T-cell (primary cell): ENCODE measurements around the gene MORC3. TPM values are rescaled to one million over a fixed set of nuclear protein-coding genes. Genes with fewer than 3 reads are reported as not detected.
"Not testable (repeated sequence)": the region's sequence is repeated elsewhere in the genome, so short reads cannot be mapped to it uniquely, and the experiment has no call there.

Experiments
- ATAC-seq, 4 experiments: fragments of 200-7000 bp in 3 of 4; fragments of 150-1000 bp in 1 of 4; cut with Tn5 transposase; replicated peaks in 1 of 4; 1 replicate in 3 of 4; 2 replicates in 1 of 4; pipeline ENCODE4 v1.10.0; 2021; ENCODE audit warnings: moderate library complexity in 3 of 4, mild to moderate bottlenecking in 2 of 4, moderate number of reproducible peaks in 1 of 4
- CTCF ChIA-PET, 2 donors: fragments of 300-600 bp; sonication (Branson Sonifier 250); formaldehyde crosslinking; loops; one replicate each; lab custom pipeline; 2022; ENCODE audit warnings: antibody characterized with exemption in 2 of 2; lab: Charles Lee
- POLR2A ChIA-PET, 2 donors: fragments of 300-600 bp; sonication (Branson Sonifier 250); formaldehyde crosslinking; loops; one replicate each; lab custom pipeline; 2022; ENCODE audit warnings: antibody characterized with exemption in 2 of 2; lab: Charles Lee
- DNase-seq, 35 experiments: peaks; one replicate each; pipeline versions ENCODE4 v3.0.0 to v3.0.0-alpha.2; 2013 to 2023
- H3K27ac ChIP-seq: one replicate; pipeline ENCODE4 v1.5.1; 2013; ENCODE audit warnings: low read length
- H3K27me3 ChIP-seq, 2 experiments: replicated peaks in 1 of 2; 1 replicate in 1 of 2; 2 replicates in 1 of 2; pipeline versions ENCODE4 v1.6.1 to v1.7.0; 2013; ENCODE audit warnings: low read length in 1 of 2, mixed read lengths in 1 of 2; ENCODE audit not compliant: control insufficient read depth in 2 of 2, insufficient read depth in 2 of 2; ENCODE audit errors: extremely low read depth in 1 of 2
- H3K36me3 ChIP-seq, 2 donors: 1 replicate in 1 of 2; 2 replicates in 1 of 2; pipeline versions ENCODE4 v1.6.1 to v1.7.0; 2013; ENCODE audit warnings: low read length in 1 of 2; ENCODE audit not compliant: control insufficient read depth in 2 of 2, insufficient read depth in 1 of 2; ENCODE audit errors: extremely low read depth in 1 of 2
- H3K4me1 ChIP-seq, 2 experiments: 1 replicate in 1 of 2; 2 replicates in 1 of 2; pipeline versions ENCODE4 v1.6.1 to v1.7.0; 2013; ENCODE audit warnings: low read length in 2 of 2, mixed read lengths in 1 of 2; ENCODE audit not compliant: insufficient read depth in 2 of 2, control insufficient read depth in 1 of 2; ENCODE audit errors: extremely low read depth in 1 of 2
- H3K4me3 ChIP-seq, 2 donors: 1 replicate in 1 of 2; 2 replicates in 1 of 2; pipeline versions ENCODE4 v1.5.1 to v1.7.0; 2013; ENCODE audit warnings: mild to moderate bottlenecking in 2 of 2, low read length in 1 of 2, moderate library complexity in 1 of 2; ENCODE audit not compliant: control insufficient read depth in 1 of 2; ENCODE audit errors: extremely low read depth in 1 of 2
- H3K9me3 ChIP-seq: 2 replicates; pipeline ENCODE4 v1.7.0; 2013
- H3K27ac Mint-ChIP-seq, 2 donors: one replicate each; pipeline ENCODE4 v1.8.0; 2020 to 2021; ENCODE audit warnings: mild to moderate bottlenecking in 2 of 2, mixed read lengths in 2 of 2
- H3K27me3 Mint-ChIP-seq, 2 donors: one replicate each; pipeline ENCODE4 v1.8.0; 2021 to 2022; ENCODE audit warnings: mixed read lengths in 2 of 2
- H3K36me3 Mint-ChIP-seq: one replicate; pipeline ENCODE4 v1.8.0; 2021; ENCODE audit warnings: mixed read lengths
- H3K4me1 Mint-ChIP-seq, 3 donors: one replicate each; pipeline ENCODE4 v1.8.0; 2020 to 2022; ENCODE audit warnings: mixed read lengths in 3 of 3, mild to moderate bottlenecking in 1 of 3
- H3K4me3 Mint-ChIP-seq, 3 donors: one replicate each; pipeline ENCODE4 v1.8.0; 2020 to 2022; ENCODE audit warnings: mild to moderate bottlenecking in 3 of 3, mixed read lengths in 3 of 3, moderate library complexity in 3 of 3
- H3K9me3 Mint-ChIP-seq, 3 donors: one replicate each; pipeline ENCODE4 v1.8.0; 2020 to 2022; ENCODE audit warnings: mixed read lengths in 3 of 3
- WGBS: methylation state at CpG from one replicate; pipeline ENCODE4 v1.1.5; 2013; ENCODE audit warnings: missing lambda C conversion rate; ENCODE audit not compliant: insufficient coverage; 5-methylcytosine and 5-hydroxymethylcytosine counted together
- total RNA-seq, 35 experiments: library from RNA in 6 of 35; stranded (reverse) in 6 of 35; fragments of 120-200 nt in 1 of 35; gene quantifications; one replicate each; pipeline versions ENCODE4 v1.2.1 to v1.2.4 and lab custom pipeline; 2013 to 2026

The MORC3 gene
- total RNA-seq, 5 donors from 2014 or later (not counting 1 experiment from before 2014, with no cell fraction given): 53.1 to 74.8 (median 71.6) TPM

DNA sequence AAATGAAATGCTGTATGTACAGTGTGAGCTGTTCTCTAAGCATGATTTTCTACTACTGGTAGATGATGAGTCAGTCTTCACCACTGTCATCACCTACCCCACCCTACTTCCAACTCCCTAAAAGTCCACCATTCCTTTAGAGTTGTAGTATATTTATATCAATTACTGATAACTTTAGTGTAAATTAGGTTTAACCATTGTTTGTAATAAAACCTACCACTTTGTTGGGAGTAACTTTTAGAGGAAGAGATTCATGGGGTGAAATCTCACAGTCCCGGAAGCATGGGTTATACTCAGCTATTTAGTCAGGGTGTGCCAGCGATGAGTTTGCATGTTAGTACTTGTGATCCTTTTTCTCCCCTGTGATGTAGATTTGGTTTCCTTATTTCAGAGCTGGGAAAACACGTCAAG, 17.1 kb downstream of the MORC3 start:
- H3K4me3 ChIP-seq: no peak overlapping the region
- H3K36me3 ChIP-seq: peaks cover 3 to 69% of the 10 kb centered on the region in 2 donors
- peaks cover 0 to 11% of the 10 kb centered on the region in 2 experiments for H3K4me1 ChIP-seq
- 100% methylated on average over 1 of the region's 3 CpGs for WGBS
- no peaks in the 10 kb centered on the region for H3K27me3 ChIP-seq
- H3K27me3 Mint-ChIP-seq: no peaks in the 10 kb centered on the region
- H3K27ac Mint-ChIP-seq: no peak overlapping the region
- peaks cover 11 to 35% (median 24%) of the 10 kb centered on the region in 3 donors for H3K4me1 Mint-ChIP-seq
- H3K9me3 ChIP-seq: no peaks in the 10 kb centered on the region
- DNase-seq (no peak), ATAC-seq (no peak)
- no peak overlapping the region for H3K27ac ChIP-seq
- ChIA-PET CTCF (no interaction called here), POLR2A (interaction anchor here in 1 of 2 donors (1.0 kb wide), 1 partner anchor 14 kb away, joined by 3 read pairs; no protein-coding TSS in a partner anchor)
- peaks cover 44% of the 10 kb centered on the region for H3K36me3 Mint-ChIP-seq
- H3K4me3 Mint-ChIP-seq: no peak overlapping the region
- no peaks in the 10 kb centered on the region for H3K9me3 Mint-ChIP-seq

DNA sequence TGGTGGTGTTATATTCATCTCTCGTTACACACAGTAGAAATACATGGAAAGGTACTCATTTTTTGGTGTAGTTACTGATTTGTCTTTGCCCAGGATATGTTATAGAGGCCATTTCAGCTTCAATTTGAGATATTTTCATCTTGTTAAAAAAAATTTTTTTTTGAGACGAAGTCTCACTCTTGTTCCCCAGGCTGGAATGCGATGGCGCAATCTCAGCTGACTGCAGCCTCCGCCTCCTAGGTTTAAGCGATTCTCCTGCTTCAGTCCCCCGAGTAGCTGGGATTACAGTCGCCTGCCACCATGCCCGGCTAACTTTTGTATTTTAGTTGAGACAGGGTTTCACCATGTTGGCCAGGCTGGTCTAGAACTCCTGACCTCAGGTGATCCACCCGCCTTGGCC, 19.0 kb downstream of the MORC3 start:
- Histone ChIP-seq H3K27ac (no peak overlapping the region), H3K4me1 (peaks cover 0 to 1% of the 10 kb centered on the region in 2 experiments), H3K36me3 (peaks cover 3 to 79% of the 10 kb centered on the region in 2 donors), H3K9me3 (no peaks in the 10 kb centered on the region), H3K4me3 (no peak overlapping the region), H3K27me3 (no peaks in the 10 kb centered on the region)
- Mint-ChIP-seq H3K36me3 (peaks cover 44% of the 10 kb centered on the region), H3K27ac (no peak overlapping the region), H3K27me3 (no peaks in the 10 kb centered on the region), H3K4me1 (peaks cover 5 to 22% (median 11%) of the 10 kb centered on the region in 3 donors), H3K9me3 (no peaks in the 10 kb centered on the region), H3K4me3 (no peak overlapping the region)
- POLR2A ChIA-PET: no interaction called here
- no peak for DNase-seq
- no peak for ATAC-seq
- WGBS: 100% methylated on average over 8 of the region's 10 CpGs
- CTCF ChIA-PET: interaction anchor here in 1 of 2 donors (0.6 to 0.8 kb wide), 2 partner anchors 8 to 189 kb away, joined by 3 read pairs; no protein-coding TSS in a partner anchor

GRCh38 chr21:36342581-36342980, 22.6 kb downstream of the MORC3 start:
- H3K4me1 ChIP-seq, POLR2A ChIA-PET, H3K27me3 ChIP-seq, H3K27ac ChIP-seq, DNase-seq, H3K4me1 Mint-ChIP-seq, ATAC-seq, H3K9me3 ChIP-seq, H3K9me3 Mint-ChIP-seq, H3K4me3 ChIP-seq, H3K27me3 Mint-ChIP-seq, H3K27ac Mint-ChIP-seq, H3K4me3 Mint-ChIP-seq, CTCF ChIA-PET: not testable (repeated sequence)
- peaks cover 38% of the 10 kb centered on the region for H3K36me3 Mint-ChIP-seq
- 98% methylated on average over 5 of the region's 7 CpGs for WGBS
- peaks cover 3 to 91% of the 10 kb centered on the region in 2 donors for H3K36me3 ChIP-seq

- WGBS: no CpG with 5 or more reads among the region's 1 CpG
- no peak for DNase-seq
- H3K4me1 ChIP-seq: no peaks in the 10 kb centered on the region
- no peaks in the 10 kb centered on the region for H3K27me3 ChIP-seq
- no peaks in the 10 kb centered on the region for H3K9me3 ChIP-seq
- H3K27ac ChIP-seq: no peak overlapping the region
- no peak for ATAC-seq
- no peak overlapping the region for H3K4me3 ChIP-seq
- ChIA-PET CTCF (interaction anchor here in 1 of 2 donors (0.6 kb wide), 1 partner anchor 156 kb away, joined by 3 read pairs; no protein-coding TSS in a partner anchor), POLR2A (interaction anchor here in 1 of 2 donors (0.6 kb wide), 1 partner anchor 25 kb away, joined by 3 read pairs; the partner anchor contains the start of gene MORC3)
- Mint-ChIP-seq H3K36me3 (peaks cover 37% of the 10 kb centered on the region), H3K9me3 (no peaks in the 10 kb centered on the region), H3K27me3 (no peaks in the 10 kb centered on the region), H3K27ac (no peak overlapping the region), H3K4me1 (peaks cover 0 to 5% (median 4%) of the 10 kb centered on the region in 3 donors), H3K4me3 (no peak overlapping the region)
- peaks cover 0 to 89% of the 10 kb centered on the region in 2 donors for H3K36me3 ChIP-seq
Observed at GRCh38 chr21:36344931-36345330, 24.9 kb downstream of the MORC3 start.

DNA sequence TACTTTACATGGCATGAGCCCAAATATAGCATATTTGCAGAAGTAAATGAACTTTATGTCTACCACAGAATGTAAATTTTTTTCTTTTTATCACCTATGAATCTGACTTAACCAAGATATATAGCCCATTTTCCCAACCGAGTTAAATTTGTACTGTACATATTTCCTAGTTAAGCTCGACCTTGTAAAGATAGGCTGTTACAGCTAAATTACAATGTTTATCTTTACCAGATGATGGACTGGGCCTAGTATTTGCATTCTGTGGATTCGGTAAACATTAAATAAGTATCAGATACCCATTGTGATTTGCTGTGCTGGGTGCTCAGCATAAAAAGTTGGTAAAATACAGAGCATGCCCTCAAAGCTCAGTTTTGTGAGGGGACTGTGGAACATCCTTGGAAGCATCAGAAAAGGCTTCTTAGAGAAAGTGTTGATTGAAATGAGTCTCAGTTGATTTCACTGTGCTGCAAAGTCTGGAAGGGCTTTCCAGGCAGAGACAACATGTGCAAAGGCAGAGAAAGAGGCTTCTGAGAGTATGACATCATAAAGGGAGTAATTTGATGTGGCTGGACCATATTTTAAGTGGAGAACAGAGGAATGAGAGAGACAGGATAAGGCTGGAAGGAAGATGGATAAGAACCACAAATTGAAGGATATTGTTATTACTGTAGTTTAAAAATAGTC, 27.4 kb downstream of the MORC3 start:
- H3K27me3 Mint-ChIP-seq: no peaks in the 10 kb centered on the region
- CTCF ChIA-PET: interaction anchor here in 1 of 2 donors (0.5 to 0.8 kb wide), 2 partner anchors 9 to 174 kb away, joined by 3 read pairs; no protein-coding TSS in a partner anchor
- H3K27ac ChIP-seq: no peak overlapping the region
- H3K4me1 Mint-ChIP-seq: peaks cover 6 to 11% (median 11%) of the 10 kb centered on the region in 3 donors
- H3K4me1 ChIP-seq: no peaks in the 10 kb centered on the region
- no peaks in the 10 kb centered on the region for H3K9me3 ChIP-seq
- peaks cover 0 to 84% of the 10 kb centered on the region in 2 donors for H3K36me3 ChIP-seq
- no peaks in the 10 kb centered on the region for H3K9me3 Mint-ChIP-seq
- no CpG with 5 or more reads among the region's 3 CpGs for WGBS
- POLR2A ChIA-PET: no interaction called here
- no peak overlapping the region for H3K4me3 ChIP-seq
- H3K27me3 ChIP-seq: no peaks in the 10 kb centered on the region
- DNase-seq (no peak), ATAC-seq (no peak)
- peak overlapping the region; percentile 5 to 9 for H3K27ac Mint-ChIP-seq
- H3K4me3 Mint-ChIP-seq: no peak overlapping the region
- H3K36me3 Mint-ChIP-seq: peaks cover 42% of the 10 kb centered on the region

DNA sequence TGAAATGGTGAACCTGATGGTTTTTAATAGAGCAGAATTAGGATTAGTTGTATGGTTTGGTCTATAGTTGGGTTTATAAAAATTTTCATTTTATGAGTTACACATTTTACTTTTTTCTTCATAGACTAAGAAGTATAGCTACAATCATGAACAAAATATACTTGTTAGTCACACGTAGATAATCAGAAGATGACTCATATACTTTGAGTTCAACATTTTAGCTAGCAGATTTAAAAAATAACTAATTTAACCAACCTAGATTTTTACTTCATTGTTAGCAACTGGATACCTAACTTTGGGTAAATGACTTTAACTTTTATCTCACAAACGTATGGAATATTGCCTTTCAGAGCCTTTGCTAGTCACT, 27.9 kb downstream of the MORC3 start:
- DNase-seq: no peak

More for the DNA sequence above, 27.9 kb downstream of the MORC3 start:
- peaks cover 6 to 11% (median 11%) of the 10 kb centered on the region in 3 donors for H3K4me1 Mint-ChIP-seq
- peaks cover 42% of the 10 kb centered on the region for H3K36me3 Mint-ChIP-seq
- Histone ChIP-seq H3K9me3 (no peaks in the 10 kb centered on the region), H3K4me3 (no peak overlapping the region), H3K27ac (no peak overlapping the region), H3K4me1 (no peaks in the 10 kb centered on the region), H3K36me3 (peaks cover 0 to 84% of the 10 kb centered on the region in 2 donors), H3K27me3 (no peaks in the 10 kb centered on the region)
- ChIA-PET POLR2A (no interaction called here), CTCF (interaction anchor here in 1 of 2 donors (0.8 kb wide), 1 partner anchor 174 kb away, joined by 3 read pairs; no protein-coding TSS in a partner anchor)
- no peak overlapping the region for H3K27ac Mint-ChIP-seq
- no peaks in the 10 kb centered on the region for H3K9me3 Mint-ChIP-seq
- no CpG with 5 or more reads among the region's 2 CpGs for WGBS
- no peaks in the 10 kb centered on the region for H3K27me3 Mint-ChIP-seq
- ATAC-seq: no peak
- no peak overlapping the region for H3K4me3 Mint-ChIP-seq
